ENCODE results near the gene ACIN1. TPM values are rescaled to one million over a fixed set of nuclear protein-coding genes. Genes with fewer than 3 reads are reported as not detected.
A peak's percentile ranks its signal among the peaks of the same experiment; 100 is the strongest.

Gene ACIN1
- total RNA-seq, 1 experiment from 2014 or later: 171 TPM

- H3F3A ChIP-seq (ENCODE audit: insufficient read depth, low read depth): peaks cover 33% of the 10 kb centered on the region
- peaks cover 8% of the 10 kb centered on the region; the same call in 1 of the 2 replicates for H3K4me1 ChIP-seq (replicated peaks; ENCODE audit: insufficient read depth)
- ChIA-PET POLR2A (ENCODE audit: unreplicated experiment) (no interaction called here), CTCF (interaction anchor here (0.5 to 1.0 kb wide), 4 partner anchors 13 to 61 kb away, joined by 3 to 4 read pairs (median 4); no protein-coding TSS in a partner anchor)
- no peak for TF ChIP-seq CTCF (conservative IDR thresholded peaks at IDR 0.05)
- TF ChIP-seq EZH2 (IDR thresholded peaks at IDR 0.05; ENCODE audit: low read depth): no peak
- H3K9me3 ChIP-seq (ENCODE audit: insufficient read depth, low read depth): no peaks in the 10 kb centered on the region
- intact Hi-C loops (cut with micrococcal nuclease; ENCODE audit: unreplicated experiment): loop anchor here (2.0 to 5.0 kb wide), 3 partner anchors 128 to 1138 kb away; partner anchors contain the start of gene PRMT5
- H4K20me1 ChIP-seq (ENCODE audit: insufficient read depth): no peaks in the 10 kb centered on the region
- H3K27ac ChIP-seq: no peak overlapping the region
- no TSS peak for BruUV-seq (replicated peaks)
- no peak overlapping the region for H3K4me3 ChIP-seq
- no peak for DNase-seq
- H3K79me2 ChIP-seq (ENCODE audit: low read depth): no peaks in the 10 kb centered on the region
- H3K9me2 ChIP-seq (ENCODE audit: insufficient read depth): no peaks in the 10 kb centered on the region
- no peaks in the 10 kb centered on the region for H3K27me3 ChIP-seq (ENCODE audit: insufficient read depth, low read depth)
- peak overlapping the region; percentile 90; the same call in 1 of the 2 replicates for H3K4me2 ChIP-seq
- no peak overlapping the region for H2AFZ ChIP-seq
- 0 out of 2 replicates have a peak, but pooled peaks cover 7% of the 10 kb centered on the region for H3K36me3 ChIP-seq (ENCODE audit: low read depth)
Measured at GRCh38 chr14:23055621-23056144, 39.3 kb downstream of the ACIN1 start.

GRCh38 chr14:23055147-23055550 is 39.8 kb downstream of the ACIN1 start:
- Histone ChIP-seq H3K36me3 (ENCODE audit: low read depth) (0 out of 2 replicates have a peak, but pooled peaks cover 3% of the 10 kb centered on the region), H3K27me3 (ENCODE audit: insufficient read depth, low read depth) (no peaks in the 10 kb centered on the region), H3K4me2 (no peak overlapping the region), H2AFZ (no peak overlapping the region), H3F3A (ENCODE audit: insufficient read depth, low read depth) (peaks cover 27% of the 10 kb centered on the region), H3K9me3 (ENCODE audit: insufficient read depth, low read depth) (no peaks in the 10 kb centered on the region), H3K4me1 (replicated peaks; ENCODE audit: insufficient read depth) (peaks cover 8% of the 10 kb centered on the region; the same call in 1 of the 2 replicates), H3K27ac (no peak overlapping the region), H4K20me1 (ENCODE audit: insufficient read depth) (no peaks in the 10 kb centered on the region), H3K79me2 (ENCODE audit: low read depth) (no peaks in the 10 kb centered on the region), H3K9me2 (ENCODE audit: insufficient read depth) (no peaks in the 10 kb centered on the region), H3K4me3 (no peak overlapping the region)
- ChIA-PET CTCF (interaction anchor here (0.5 to 0.6 kb wide), 3 partner anchors 16 to 1059 kb away, joined by 3 to 4 read pairs (median 3); partner anchors contain the start of genes DCAF11 and NRL), POLR2A (ENCODE audit: unreplicated experiment) (no interaction called here)
- no peak for DNase-seq
- intact Hi-C loops (cut with micrococcal nuclease; ENCODE audit: unreplicated experiment): loop anchor here (5.0 kb wide), 2 partner anchors 128 to 1138 kb away; partner anchors contain the start of gene PRMT5
- TF ChIP-seq EZH2 (IDR thresholded peaks at IDR 0.05; ENCODE audit: low read depth) (no peak), CTCF (conservative IDR thresholded peaks at IDR 0.05) (no peak)
- BruUV-seq (replicated peaks): no TSS peak

- no peaks in the 10 kb centered on the region for H3K27me3 ChIP-seq (ENCODE audit: insufficient read depth, low read depth)
- TF ChIP-seq CTCF (conservative IDR thresholded peaks at IDR 0.05) (no peak), EZH2 (IDR thresholded peaks at IDR 0.05; ENCODE audit: low read depth) (no peak)
- POLR2A ChIA-PET (ENCODE audit: unreplicated experiment): no interaction called here
- no peak overlapping the region for H3K27ac ChIP-seq
- no peak overlapping the region for H3K4me3 ChIP-seq
- H3F3A ChIP-seq (ENCODE audit: insufficient read depth, low read depth): peaks cover 18% of the 10 kb centered on the region
- H3K9me3 ChIP-seq (ENCODE audit: insufficient read depth, low read depth): no peaks in the 10 kb centered on the region
- H3K4me2 ChIP-seq: no peak overlapping the region
- no peaks in the 10 kb centered on the region for H3K36me3 ChIP-seq (ENCODE audit: low read depth)
- intact Hi-C loops (cut with micrococcal nuclease; ENCODE audit: unreplicated experiment): no loop called here
- no TSS peak for BruUV-seq (replicated peaks)
- no peaks in the 10 kb centered on the region for H3K9me2 ChIP-seq (ENCODE audit: insufficient read depth)
- no peak overlapping the region for H2AFZ ChIP-seq
- H3K79me2 ChIP-seq (ENCODE audit: low read depth): no peaks in the 10 kb centered on the region
- CTCF ChIA-PET: interaction anchor here (0.6 to 0.8 kb wide), 3 partner anchors 68 to 1060 kb away, joined by 3 to 6 read pairs (median 3); partner anchors contain the start of genes DCAF11 and NRL
- no peak for DNase-seq
- H4K20me1 ChIP-seq (ENCODE audit: insufficient read depth): no peaks in the 10 kb centered on the region
- peaks cover 8% of the 10 kb centered on the region; the same call in 1 of the 2 replicates for H3K4me1 ChIP-seq (replicated peaks; ENCODE audit: insufficient read depth)
Measured at GRCh38 chr14:23054000-23054811, 40.7 kb downstream of the ACIN1 start.
